ENCODE data around the gene MYD88.
A peak's percentile ranks its signal among the peaks of the same experiment; 100 is the strongest.

Gene MYD88

DNA sequence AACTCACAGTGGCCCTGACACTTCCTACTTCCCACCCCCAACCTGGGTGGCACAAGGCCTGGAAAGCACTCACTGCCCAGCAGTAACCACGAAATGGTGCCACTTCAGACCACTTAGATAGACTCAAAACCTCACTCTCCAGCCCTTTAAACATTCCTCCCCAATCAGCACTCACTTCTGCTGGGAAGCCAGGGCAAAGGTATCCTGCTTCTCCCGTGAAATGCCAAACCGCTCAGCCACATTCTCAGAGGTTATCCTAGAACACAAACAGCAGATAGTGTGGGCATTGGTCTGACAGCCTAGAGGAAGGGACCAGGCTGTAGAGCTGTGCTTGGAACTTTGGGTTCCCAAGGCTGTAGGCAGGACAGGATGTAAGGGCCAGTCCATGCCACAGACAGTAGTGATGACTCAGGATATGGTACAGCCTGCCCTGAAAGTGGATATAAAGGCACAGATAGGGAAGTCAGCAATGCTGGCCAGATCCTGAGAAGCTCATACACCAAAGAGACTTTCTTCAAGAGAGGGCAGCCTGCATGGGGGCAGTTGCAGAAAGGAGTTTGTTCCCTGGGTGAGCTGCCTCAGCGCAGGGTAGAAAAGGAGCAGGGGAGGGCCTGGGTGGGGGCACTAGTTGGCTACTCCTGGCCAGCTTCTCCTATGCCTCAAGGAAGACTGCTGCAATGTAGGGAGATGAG lies 10.7 kb upstream of the MYD88 start:
- H3K4me3 ChIP-seq (replicated peaks; ENCODE audit: low read depth, low read length), result no peak overlapping the region
- H3K36me3 ChIP-seq (ENCODE audit: control insufficient read depth, insufficient read depth, low read length), result peaks cover 41% of the 10 kb centered on the region
- H3K27me3 ChIP-seq (replicated peaks; ENCODE audit: control insufficient read depth, insufficient read depth, low read length), result no peaks in the 10 kb centered on the region
- DNase-seq (ENCODE audit: extremely low read depth, insufficient read length), result no peak
- TF ChIP-seq, protein P1, sequence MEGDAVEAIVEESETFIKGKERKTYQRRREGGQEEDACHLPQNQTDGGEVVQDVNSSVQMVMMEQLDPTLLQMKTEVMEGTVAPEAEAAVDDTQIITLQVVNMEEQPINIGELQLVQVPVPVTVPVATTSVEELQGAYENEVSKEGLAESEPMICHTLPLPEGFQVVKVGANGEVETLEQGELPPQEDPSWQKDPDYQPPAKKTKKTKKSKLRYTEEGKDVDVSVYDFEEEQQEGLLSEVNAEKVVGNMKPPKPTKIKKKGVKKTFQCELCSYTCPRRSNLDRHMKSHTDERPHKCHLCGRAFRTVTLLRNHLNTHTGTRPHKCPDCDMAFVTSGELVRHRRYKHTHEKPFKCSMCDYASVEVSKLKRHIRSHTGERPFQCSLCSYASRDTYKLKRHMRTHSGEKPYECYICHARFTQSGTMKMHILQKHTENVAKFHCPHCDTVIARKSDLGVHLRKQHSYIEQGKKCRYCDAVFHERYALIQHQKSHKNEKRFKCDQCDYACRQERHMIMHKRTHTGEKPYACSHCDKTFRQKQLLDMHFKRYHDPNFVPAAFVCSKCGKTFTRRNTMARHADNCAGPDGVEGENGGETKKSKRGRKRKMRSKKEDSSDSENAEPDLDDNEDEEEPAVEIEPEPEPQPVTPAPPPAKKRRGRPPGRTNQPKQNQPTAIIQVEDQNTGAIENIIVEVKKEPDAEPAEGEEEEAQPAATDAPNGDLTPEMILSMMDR (IDR thresholded peaks at IDR 0.05; ENCODE audit: insufficient read depth, low read length, poor library complexity, severe bottlenecking), result no peak

DNA sequence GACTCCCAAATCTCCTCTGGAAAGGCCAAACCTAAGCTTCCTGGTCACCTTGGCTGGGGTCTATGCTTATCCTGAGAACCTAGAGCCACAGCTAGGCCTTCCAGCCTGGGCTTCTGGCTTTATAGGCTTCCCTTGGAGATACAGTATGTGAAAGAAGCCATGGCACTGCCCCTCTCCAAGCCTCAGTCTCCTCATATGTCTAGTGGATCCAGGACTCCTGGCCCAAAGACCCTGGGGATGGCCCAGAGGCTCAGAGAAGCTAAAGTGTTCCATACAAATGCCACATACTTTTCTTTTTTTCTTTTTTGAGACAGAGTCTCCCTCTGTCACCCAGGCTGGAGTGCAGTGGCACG lies 10.2 kb upstream of the MYD88 start:
- H3K27me3 ChIP-seq (replicated peaks; ENCODE audit: control insufficient read depth, insufficient read depth, low read length), result no peaks in the 10 kb centered on the region
- peaks cover 38% of the 10 kb centered on the region for H3K36me3 ChIP-seq (ENCODE audit: control insufficient read depth, insufficient read depth, low read length)
- DNase-seq (ENCODE audit: extremely low read depth, insufficient read length), result no peak
- no peak overlapping the region for H3K4me3 ChIP-seq (replicated peaks; ENCODE audit: low read depth, low read length)
- TF ChIP-seq, protein P1 (IDR thresholded peaks at IDR 0.05; ENCODE audit: insufficient read depth, low read length, poor library complexity, severe bottlenecking), result no peak

- no peaks in the 10 kb centered on the region for H3K27me3 ChIP-seq (replicated peaks; ENCODE audit: control insufficient read depth, insufficient read depth, low read length)
- peaks cover 43% of the 10 kb centered on the region for H3K36me3 ChIP-seq (ENCODE audit: control insufficient read depth, insufficient read depth, low read length)
- TF ChIP-seq, protein P1 (IDR thresholded peaks at IDR 0.05; ENCODE audit: insufficient read depth, low read length, poor library complexity, severe bottlenecking), result no peak
- no peak for DNase-seq (ENCODE audit: extremely low read depth, insufficient read length)
- no peak overlapping the region for H3K4me3 ChIP-seq (replicated peaks; ENCODE audit: low read depth, low read length)
Measured at GRCh38 chr3:38129058-38129457, 9.4 kb upstream of the MYD88 start.

DNA sequence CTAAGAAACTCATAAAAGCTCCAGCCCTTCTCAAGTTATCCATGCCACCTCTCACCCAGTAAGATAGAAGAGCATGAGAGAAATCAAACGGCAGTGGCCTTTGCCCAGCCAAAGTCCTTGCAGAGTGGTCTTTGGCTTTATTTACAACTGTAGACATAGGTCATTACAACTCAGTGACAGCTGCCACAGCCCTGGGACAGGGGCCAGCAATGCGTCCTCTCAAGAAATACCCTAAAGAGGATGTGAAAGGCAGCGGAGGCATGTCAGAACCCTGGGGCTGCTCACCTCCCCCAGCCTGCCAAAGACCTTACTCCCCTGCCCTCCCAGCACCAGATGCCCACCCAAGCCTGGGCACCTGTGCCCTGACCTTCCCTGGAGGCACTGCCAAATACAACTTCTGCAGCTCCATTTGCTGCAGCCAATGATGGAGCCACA lies 7.8 kb upstream of the MYD88 start:
- TF ChIP-seq, protein P1 (IDR thresholded peaks at IDR 0.05; ENCODE audit: insufficient read depth, low read length, poor library complexity, severe bottlenecking), result no peak
- Histone ChIP-seq H3K27me3 (replicated peaks; ENCODE audit: control insufficient read depth, insufficient read depth, low read length) (no peaks in the 10 kb centered on the region), H3K4me3 (replicated peaks; ENCODE audit: low read depth, low read length) (no peak overlapping the region), H3K36me3 (ENCODE audit: control insufficient read depth, insufficient read depth, low read length) (peaks cover 39% of the 10 kb centered on the region)
- DNase-seq (ENCODE audit: extremely low read depth, insufficient read length), result no peak

DNA sequence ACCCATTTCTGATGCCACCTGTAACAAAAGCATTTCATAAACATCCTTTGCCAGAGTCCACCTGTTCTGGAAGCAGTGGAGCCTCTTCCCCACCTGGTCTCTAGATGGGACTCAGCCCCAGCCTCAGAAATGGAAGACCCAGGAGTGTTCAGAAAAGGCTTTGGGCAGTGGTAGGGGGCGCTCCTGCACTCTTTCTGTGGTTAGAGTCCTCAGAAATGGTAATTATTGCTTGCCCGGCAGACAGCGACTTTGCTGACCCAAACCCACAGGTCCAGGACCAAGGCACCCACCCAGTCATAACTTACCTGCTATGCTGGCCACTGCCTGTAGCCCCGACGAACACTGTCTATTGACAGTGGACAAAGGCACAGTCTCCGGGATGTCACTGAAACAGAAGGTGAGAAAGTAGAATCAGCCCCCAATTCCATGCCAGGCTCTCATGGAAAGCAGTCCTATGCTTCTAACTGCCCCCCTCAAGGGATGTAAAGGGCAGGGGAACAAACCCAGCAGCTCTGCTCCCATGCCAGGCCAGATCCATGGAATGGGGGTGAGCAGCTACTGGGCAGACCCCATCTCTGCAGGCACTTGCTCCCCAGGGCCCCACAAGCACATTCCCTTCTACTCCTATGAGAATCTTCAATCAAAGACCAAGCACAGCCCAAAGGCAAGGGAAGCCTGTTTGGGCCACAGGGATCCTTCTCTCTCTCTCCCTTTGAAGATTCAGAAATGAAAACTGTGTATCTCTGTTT lies 6.7 kb upstream of the MYD88 start:
- no peak for DNase-seq (ENCODE audit: extremely low read depth, insufficient read length)
- TF ChIP-seq, protein P1 (IDR thresholded peaks at IDR 0.05; ENCODE audit: insufficient read depth, low read length, poor library complexity, severe bottlenecking), result peak; percentile 75
- H3K36me3 ChIP-seq (ENCODE audit: control insufficient read depth, insufficient read depth, low read length), result peaks cover 30% of the 10 kb centered on the region
- no peaks in the 10 kb centered on the region for H3K27me3 ChIP-seq (replicated peaks; ENCODE audit: control insufficient read depth, insufficient read depth, low read length)
- H3K4me3 ChIP-seq (replicated peaks; ENCODE audit: low read depth, low read length), result no peak overlapping the region

Data from GM06990 (cell line).